HL-60/S4 treated with phorbol 12-myristate 13-acetate at 8.2 ng/mL for 4 days and 3 days (cell line): Measurements from ENCODE around the gene GUSB.

Experiments used
- in situ Hi-C: fragments of 300-500 bp; cut with MboI; formaldehyde crosslinking; loops from 2 replicates; pipeline ENCODE4 v1.15.0; 2022; ENCODE audit warnings: low sequenced_read_pairs

GUSB gene

GRCh38 chr7:65938336-65938895 lies 43.6 kb downstream of the GUSB start:
- in situ Hi-C loops: no loop called here

GRCh38 chr7:65937296-65937695 lies 44.7 kb downstream of the GUSB start:
- in situ Hi-C loops: no loop called here

GRCh38 chr7:65931685-65932084 lies 50.3 kb downstream of the GUSB start:
- in situ Hi-C loops: no loop called here

DNA sequence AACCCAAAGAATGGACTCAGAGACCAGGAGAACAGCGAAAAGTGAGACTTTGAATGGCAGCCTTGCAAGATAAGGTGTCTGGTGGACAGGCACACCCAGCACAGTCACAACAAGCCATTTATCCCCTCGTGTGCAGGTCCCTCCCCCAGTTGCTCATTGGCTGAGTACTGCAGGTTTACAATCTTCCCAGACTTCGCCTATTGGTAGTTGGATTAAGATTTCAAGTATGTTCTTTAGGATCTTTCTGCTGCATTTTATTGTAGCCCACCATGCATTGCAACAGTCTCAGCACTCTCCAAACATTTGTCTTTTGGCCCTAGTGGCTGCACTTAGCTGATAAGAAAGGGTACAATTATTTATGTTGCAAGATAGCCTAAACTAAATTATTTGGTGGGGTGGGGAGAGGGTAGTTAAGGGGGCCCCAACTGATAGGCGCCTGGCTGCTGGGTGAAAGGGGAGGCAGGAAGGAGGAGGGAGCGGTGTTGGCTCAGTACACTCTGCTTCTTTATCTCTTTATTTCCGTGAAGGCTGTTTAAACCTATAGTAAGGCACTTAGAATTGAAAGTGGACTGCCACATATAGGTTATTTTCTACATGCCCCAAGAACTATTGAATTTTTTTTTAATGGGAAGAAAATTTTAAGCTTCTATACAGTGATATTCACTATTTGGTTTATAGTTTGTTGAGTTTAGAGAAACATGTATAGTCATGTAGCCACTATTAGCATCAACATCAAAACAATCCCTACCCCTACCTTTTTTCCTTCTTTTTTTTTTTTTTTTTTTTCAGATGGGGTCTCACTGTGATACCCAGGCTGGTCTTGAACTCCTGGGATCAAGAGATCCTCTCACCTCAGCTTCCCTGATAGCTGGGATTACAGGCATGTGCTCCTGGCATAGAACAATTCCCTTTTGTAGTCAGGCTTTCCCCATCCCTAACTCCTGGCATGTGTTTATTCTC lies 54.2 kb downstream of the GUSB start:
- in situ Hi-C loops: no loop called here

GRCh38 chr7:65926588-65926987 lies 55.4 kb downstream of the GUSB start:
- in situ Hi-C loops: no loop called here

- in situ Hi-C loops: no loop called here
Observed at GRCh38 chr7:65925040-65925439, 57.0 kb downstream of the GUSB start.

DNA sequence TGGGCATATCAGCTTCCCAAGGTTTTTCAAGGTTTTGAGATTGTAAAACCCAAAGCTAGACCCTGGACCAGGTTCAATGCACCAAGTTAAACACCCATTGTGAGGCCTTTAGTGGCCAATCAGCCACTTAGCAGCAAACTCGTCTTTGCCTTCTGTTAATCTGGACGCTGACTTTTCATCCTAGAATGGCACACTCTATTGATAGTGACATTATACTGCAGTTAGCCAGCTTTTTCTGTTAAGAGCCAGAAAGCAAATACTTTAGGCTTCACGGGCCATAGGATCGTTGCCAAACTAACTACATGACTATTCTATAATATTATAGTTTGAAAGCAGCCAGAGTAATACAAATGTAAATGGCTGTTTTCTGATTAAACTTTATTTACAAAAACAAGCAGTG lies 57.8 kb downstream of the GUSB start:
- in situ Hi-C loops: no loop called here

DNA sequence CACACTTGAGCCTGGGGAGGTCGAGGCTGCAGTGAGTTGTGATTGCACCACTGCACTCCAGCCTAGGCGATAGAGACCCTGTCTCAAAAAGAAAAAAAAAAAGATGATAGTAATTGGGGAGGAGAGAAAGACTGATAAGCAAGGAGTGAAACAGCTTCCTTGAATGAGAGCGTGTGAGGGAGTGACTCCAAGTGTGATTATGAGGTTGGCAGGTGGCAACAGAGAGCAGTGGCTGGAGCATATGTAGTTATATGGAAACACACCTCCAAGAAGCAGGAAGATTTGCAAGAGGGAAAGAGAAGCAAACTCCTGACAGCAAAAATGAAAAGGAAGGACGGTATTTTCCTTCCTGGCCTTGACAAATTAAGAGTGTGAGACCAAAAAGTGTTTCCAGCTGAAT lies 58.7 kb downstream of the GUSB start:
- in situ Hi-C loops: no loop called here

- in situ Hi-C loops: no loop called here
Observed at GRCh38 chr7:65915921-65916657, 65.9 kb downstream of the GUSB start.

- in situ Hi-C loops: no loop called here
Observed at GRCh38 chr7:65912237-65912636, 69.8 kb downstream of the GUSB start.
